GM21576 (cell line): ENCODE data around the gene TMEM127.
"Not testable (repeated sequence)": the region's sequence is repeated elsewhere in the genome, so short reads cannot be mapped to it uniquely, and the experiment has no call there.

ENCODE experiments used
- ATAC-seq: cut with Tn5 transposase; IDR thresholded peaks from one replicate; pipeline ENCODE4 v1.9.1; 2021; ENCODE audit warnings: mild to moderate bottlenecking, moderate library complexity; ENCODE audit not compliant: unreplicated experiment

TMEM127 gene

DNA sequence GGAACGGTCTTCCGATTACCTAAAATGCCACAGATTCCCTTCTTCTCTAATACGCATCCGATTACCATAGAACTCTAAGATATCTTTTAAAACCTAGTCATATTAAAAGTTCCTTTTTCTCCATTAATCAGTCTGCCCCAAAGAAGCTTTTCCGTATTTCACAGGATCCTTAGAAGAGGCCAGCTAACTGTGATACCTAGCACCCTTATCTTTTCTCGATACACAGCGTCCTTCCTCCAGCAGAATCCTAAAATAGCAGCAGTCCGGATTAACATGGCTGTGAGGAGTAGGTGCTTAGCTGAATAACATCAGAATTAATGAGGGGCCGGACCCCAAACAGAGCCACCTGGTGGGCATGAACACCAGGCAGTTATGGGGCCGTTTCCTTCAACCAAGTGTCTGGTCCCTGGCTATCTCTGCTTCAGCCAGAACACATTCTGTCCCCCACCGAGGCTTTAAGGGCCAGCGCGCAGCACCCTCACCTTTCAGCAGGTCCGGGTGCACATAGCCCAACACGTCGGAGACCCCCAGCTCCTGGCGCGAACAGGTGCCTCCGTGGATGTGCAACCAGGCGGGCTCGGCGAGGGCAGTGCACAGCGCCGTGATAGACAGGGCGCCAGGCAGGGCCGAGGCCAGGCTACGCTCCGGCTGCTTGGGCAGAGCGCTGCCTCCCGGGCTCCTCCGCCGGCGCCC, 995 bp downstream of the TMEM127 start:
- peak; percentile 11 for ATAC-seq

DNA sequence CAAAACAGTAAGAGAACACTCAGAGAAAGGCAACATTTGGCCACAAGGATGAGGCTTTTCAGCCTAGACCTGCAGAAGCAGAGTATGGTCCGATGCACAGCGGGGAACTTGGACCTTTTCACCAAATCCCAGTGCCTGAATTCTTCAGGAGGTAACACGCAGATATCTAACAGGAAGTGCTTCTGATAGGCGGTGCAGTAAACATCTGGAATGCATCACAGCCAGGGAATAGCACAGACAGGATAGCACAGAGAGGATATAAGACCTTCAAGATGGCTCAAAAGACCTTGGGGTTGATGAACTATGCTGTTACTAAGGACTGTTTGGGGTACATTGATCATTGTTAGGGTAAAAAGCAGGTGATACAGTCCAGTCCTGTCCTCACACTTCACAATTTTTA, 1.7 kb downstream of the TMEM127 start:
- no peak for ATAC-seq

DNA sequence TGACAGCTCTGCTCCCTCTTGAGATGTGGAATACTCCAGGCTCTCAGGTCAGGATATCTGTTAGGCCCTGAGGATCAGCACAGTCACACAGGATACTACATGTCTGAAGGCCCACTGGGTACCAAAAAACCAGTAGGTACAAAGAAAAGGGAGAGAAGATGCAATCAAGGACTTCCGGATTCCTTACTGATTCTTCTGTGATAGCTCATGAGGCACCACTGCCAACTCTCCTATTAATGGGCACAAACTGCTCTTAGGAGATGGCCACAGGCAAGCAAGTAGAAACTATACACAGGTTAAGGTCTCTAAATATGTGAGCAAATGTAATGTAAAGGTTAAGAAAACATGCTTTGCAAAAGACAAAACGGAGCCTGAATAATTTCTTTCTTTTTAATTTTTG, 3.5 kb downstream of the TMEM127 start:
- no peak for ATAC-seq

DNA sequence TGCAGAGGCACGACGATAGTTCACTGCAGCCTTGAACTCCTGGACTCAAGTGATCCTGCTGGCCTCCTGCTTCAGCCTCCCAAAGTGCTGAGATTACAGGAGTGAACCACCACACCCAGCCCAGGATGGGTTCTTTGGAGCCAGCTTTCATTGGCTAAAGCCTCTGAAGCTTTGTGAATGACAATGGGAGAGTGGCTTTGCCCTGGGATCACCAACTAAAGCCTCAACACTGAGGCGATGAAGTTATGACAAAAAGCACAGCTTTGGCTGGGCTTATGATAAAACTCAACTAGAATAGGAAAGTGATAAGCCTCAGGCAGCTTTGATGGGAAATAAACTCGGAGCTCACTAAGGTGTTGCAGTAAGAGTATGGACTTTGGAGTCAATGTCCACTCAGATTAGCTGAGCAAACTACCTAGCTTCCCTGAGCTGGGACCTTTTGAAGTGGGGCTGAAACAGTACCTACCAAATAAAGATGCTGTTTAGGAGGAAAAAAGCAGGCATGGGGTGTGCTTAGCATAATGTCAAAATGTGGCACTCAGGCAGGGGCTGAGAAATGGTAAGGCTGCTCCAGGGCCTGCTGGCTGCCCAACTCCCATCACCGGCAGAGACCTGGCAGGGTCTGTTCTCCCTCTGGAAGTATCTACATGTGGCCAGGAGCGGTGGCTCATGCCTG, 4.3 kb downstream of the TMEM127 start:
- no peak for ATAC-seq

DNA sequence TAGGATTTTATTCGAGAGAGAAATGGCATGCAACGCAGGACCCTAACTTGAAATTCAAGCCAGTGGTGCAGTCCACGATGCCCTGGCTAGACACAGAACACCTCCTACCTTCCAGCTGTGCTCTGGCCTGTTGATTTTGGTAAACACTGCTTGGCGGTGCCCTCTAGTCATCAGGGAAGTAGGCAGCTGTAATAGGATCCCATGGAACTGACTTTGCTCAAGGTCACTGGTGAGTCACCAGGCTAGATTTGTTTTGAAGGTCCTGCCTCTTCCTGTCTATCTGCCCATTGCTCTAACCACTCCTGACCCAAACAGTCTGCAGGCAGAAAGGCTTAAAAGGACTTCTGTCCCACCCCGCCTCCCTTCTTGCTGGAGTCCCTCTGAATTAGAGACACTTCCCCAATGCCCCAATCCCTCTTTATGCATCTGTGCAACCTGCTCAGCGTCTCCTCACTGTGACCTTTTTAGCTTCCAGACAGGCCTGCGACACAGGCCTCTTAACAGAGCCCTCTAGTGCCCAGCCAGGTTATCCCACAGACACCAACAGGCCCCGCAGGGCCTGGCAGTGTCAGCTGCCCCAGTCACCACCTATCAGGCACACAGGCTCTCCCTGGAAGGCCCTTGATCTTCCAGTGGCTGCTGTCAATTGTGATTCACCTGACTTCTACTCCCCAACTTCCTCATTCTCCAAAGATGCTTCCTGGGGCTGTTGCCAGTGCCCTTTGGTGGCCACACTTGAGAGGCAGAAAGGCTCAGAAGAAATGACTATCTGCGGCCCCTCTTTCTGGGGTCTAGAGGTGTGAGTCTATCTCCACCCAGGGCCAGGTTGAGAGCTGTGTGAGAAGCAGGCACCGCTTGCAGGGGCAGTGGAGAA, 5.2 kb downstream of the TMEM127 start:
- peak; percentile 40 for ATAC-seq

DNA sequence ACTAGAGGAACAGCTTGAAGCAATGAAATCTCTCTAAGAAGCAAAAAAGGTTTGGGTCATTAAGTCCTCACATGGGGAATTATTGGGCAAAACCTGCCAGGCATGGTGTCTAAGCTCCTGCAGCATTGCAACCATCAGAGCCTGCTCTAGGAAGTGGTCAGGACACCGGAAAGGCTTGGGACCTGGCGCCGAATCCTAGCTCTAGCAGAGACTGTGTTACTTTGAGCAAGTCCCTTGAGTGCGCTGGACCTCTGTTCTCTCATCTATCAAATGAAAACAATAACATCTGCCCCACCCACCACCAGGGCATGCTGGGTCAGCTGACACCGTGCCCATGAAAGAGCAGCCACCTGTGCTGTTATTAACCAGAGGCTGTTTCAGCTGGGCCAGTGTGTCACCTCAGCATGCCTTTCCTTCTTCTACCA, 6.3 kb downstream of the TMEM127 start:
- ATAC-seq: no peak

DNA sequence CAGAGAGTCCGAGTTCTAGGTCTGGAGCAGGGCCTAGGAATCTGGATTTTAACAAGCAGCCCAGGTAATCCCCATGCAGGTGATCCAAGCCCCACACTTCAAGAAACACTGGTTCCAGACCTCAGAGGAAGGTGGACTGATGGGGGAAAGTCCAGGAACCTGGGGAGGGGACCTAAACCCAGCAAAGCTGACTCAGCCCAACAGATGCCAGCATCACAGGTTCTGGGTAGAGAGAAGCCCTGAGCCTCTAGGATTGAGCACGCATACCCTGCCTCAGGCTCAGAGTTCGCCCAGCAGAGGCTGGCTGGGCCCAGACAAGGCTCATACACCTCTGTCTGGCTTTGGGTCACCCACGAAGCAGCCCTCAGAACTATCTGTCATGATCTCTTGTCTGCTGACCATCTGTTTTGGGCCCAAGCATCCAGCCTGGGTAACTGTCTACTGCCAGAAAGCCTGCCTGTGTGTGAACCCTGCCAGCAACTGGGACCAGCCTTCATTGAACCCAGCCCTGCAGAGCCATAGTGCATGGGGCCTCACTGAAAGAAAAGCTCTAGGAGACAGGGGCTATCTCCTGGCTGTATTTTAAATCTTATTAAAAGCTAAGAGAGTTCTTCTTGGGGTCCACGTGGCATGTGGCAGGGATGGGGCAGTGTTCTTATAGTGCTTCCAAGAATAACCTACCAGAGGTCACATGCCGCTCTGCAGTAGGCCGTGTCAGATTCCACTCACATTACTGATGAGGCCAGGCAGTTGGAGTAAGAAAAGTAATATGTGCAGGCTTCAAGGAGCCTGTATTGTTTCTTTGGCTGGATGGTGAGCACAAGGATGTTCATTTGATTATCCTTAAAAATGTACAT, 7.4 kb downstream of the TMEM127 start:
- no peak for ATAC-seq

DNA sequence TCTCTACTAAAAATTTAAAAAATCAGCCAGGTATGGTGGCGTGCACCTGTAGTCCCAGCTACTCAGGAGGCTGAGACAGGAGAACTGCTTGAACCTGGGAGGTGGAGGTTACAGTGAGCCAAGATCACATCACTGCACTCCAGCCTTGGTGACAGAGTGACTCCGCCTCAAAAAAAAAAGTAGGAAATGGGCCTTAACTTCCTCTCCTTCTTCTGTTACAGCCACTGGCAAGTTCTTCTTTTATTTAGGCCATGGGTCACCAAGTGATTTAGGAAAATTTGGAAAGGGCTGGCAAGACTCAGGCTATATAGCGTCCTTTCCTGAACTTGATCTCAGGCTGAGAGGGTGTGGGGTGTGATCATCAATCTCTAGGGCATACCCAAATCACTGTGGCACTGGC, 8.1 kb downstream of the TMEM127 start:
- not testable (repeated sequence) for ATAC-seq

DNA sequence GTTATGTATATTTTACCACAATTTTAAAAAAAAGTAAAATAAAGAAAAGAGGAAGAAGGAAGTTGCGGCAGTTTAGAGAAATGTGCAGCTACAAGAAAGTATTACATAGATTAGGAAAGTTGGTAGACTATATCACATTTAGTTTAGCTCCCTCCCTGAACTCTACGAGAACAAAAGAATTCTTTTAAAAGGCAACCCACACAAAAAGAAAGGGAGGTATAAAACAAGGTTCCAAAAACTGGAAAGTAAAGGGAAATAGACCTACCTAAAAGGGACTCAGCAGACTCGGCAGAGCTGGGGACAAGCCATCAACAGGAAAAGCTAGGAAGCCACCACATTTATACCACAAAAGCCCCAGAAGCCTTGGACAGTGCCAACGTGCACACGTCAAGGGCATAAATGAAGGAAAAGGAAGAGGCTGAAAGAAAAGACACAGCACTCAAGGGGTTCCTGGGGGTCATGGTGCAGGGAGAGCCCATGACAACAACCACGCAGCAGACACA, 9.1 kb downstream of the TMEM127 start:
- no peak for ATAC-seq

DNA sequence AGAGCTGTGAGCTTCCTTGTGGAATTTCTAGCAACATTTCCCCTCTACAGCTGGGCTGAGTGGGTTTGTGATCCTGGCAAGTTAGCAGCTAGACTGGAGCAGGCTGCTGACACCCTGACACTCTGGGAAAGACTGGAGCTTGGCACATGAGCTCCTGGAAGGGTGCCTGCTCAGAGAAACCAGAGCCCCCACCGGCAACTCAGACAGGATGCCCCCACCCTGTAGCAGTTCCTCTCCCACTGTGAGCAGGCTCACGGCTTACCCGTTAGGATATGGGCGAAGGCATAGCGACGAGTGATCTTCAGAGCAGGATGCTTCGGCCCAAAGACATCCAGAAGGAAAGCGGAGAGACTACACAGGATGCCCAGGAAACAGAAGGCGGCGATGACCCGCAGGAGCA, 11.2 kb downstream of the TMEM127 start:
- no peak for ATAC-seq

DNA sequence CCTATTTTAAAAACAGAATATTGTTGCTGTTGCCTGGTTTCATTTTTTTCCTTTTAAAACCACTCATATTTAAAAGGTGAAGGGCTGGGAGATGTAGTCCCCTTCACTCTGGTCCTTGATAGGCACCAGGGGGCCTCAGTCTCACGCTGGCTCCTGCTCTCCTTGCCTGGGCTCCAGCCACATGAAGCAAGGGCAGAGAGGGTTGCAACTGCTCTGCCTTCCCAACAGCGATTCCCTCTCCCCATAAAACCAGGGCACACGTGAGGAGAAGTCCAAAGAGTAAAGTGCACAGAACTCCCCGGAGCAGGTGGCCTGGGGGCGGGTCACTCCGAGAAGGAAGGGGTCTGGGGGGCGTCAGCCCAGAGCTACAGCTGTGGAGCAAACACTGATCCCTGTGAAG, 12.8 kb downstream of the TMEM127 start:
- no peak for ATAC-seq

DNA sequence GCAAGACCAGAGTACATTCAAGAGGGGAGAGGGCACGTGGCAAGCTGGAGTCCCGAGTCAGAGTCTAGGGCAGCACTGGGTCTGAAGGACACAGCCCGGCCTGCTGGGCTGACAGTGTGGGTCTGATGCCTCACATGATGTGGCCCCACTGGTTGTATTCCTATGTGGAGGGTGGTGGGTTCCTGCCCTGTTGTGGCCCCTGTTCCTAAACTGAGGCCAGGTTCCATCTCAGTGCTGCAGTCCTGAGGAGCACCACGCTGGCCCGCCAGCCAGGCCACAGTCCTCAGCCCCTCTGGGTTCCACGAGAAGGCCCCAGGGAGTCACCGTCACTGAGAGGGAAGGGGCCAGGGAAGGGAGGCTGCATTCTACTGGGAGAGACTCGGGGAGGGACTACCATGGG, 13.3 kb downstream of the TMEM127 start:
- ATAC-seq: no peak

DNA sequence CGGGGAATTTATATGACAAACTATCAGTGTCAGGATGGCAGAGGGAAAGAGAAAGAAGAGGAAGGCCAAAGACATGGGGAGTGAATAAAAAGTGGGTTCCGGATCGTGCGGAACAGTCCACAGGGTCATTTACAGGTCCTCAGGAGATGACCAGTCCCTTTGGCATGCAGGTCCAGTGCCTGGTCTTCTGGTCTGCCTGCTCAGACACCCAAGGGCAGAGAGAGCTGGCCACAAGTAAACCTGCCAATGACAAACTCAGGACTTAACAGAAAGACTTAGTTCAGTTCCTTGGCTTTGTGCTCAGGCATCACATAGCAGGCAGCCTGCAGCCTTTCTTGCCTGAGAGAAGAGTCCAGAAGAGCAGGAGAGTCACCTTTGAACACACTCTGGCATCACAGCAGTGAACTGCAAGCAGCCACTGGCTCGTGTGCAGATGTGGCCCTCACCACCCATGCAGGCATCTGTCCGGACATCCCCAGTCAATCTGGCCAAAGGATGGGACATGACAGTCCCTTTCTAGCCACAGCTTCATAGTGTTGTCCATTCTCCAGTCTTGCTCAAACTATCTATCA, 14.0 kb downstream of the TMEM127 start:
- no peak for ATAC-seq

DNA sequence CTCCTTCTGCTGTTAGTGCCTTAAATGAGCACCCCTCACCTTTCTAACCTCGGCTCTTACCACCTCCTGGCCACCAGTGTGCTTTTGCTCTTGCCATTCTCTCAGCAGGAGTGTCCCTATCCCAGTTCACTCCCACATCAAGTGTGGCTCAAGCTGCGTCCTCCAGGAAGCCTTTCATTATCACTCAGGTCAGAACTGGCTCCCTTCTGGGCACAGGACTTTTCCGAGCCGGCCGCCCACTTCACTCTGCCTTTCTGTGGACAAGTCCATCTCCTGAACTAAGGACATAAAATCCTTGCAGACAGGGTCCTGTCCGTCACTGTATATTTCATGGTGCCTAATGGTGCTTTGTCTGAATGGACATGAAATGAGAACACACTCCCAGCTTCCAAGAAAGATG, 15.6 kb downstream of the TMEM127 start:
- ATAC-seq: no peak

DNA sequence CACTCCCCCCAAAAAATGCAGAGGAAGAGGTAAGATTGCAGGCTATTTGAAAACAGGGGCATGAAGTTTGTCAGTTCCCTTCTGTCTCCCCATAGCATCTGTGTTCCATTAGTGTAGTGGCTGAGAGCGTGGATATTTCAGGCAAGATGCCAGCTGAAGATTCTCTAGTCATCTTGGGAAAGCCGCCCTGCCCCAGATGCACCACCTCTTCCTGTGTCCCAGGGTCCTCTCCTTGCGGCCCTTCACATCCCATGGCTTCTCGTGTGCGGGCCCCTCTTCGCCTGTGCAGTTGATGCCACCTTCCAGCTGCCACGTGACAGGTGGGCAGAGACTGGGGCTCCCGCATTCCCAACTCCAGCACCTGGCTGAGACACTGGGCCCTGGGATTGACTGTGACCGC, 16.1 kb downstream of the TMEM127 start:
- ATAC-seq: no peak

DNA sequence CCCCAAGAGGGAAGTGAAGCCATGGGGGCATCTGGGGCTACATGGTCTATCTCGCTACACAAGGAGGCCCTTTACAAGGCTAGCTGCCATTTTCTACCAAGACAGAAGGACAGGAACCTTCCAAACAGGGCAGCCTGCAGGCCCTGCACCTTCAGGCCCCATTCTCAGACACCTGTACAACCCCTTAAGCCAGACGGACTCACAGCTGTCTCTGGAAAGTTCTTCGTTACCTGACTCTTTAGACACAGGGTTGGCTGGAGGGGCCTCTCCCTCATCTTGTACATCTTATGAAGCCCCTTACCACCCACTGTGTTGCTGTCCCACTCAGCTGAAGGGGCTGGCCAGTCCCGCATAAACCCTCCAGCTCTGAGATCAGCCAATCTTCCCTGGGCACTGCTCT, 17.2 kb downstream of the TMEM127 start:
- ATAC-seq: no peak

DNA sequence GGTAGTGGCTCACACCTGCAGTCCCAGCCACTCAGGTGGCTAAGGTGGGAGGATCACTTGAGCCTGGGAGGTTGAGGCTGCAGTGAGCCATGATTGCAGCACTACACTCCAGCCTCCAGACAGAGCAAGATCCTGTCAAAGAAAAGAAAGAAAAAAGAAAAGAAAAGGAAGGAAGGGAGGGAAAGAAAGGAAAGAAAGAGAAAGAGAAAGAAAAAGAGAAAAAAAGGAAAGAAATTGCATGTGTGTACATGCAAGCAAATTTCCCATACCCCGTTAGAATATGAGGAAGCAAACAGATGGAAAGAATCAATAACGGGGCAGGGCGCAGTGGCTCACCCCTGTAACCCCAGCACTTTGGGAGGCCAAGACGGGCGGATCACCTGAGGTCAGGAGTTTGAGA, 17.9 kb downstream of the TMEM127 start:
- no peak for ATAC-seq

DNA sequence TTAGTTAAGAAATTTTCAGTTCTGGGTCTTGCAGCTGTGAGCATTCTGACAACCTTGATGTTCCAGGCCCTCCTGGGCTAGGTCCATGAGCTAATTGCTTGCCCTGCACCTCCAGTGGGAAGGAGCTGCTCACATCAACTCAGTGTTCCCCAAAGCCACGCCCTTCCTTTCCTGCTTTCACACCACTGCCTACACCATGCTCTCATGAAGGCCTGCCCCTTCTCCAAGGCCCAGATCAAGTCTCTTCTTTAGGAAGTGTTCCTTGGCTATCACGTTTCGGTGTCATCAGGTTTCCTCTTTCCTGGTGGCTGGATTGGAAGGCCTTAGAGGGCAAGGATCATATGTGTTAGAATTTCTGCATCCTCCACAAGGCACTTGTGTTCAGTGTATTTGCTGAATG, 18.8 kb downstream of the TMEM127 start:
- no peak for ATAC-seq

DNA sequence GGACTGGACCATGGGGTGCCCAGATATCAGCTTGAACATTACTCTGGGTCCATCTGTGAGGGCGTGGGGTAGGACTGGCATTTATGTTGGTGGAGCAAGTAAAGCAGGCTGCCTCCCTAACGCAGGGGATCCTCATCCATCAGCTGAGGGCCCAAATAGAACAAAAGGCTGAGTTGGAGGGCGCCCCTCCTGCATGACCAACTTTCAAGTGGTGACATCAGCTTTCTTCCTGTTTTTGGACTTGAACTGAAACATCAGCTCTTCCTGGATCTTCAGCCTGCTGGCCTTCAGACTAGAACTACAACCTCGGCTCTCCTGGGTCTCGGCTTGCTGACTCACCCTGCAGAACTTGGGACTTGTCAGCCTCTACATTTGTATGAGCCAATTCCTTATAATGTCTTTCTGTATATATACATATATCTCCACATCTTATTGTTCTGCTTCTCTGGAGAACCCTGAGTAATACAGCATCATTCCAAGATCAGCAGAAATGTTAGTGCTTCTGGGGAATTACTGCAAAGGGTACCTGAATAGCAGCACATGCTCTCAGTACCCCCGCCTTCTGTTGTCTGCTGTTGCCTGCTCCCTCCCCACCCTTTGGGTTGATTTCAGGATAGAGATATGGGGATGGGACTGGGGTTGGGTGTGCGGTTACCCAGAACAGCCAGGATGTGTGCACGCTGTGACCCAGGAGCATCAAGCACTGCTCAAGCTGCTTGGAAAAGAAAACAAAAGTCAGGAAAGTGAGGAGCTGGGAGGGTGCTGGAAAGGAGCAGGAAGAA, 20.0 kb downstream of the TMEM127 start:
- no peak for ATAC-seq

DNA sequence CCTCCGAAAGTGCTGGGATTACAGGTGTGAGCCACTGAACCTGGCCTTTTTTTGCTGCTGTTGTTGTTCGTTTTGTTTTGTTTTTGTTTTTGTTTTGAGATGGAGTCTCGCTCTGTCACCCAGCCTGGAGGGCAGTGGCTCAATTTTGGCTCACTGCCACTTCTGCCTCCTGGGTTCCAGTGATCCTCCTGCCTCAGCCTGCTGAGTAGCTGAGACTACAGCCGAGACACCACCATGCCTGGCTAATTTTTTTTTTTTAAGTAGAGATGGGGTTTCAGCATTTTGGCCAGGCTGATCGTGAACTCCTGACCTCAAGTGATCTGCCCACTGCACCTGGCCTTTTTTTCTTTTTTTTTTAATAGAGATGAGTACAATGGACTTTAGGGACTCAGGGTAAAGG, 22.0 kb downstream of the TMEM127 start:
- no peak for ATAC-seq
